Frontal cortex (tissue), 4 donors: ENCODE data around the gene ATP2C1. TPM values are rescaled to one million over a fixed set of nuclear protein-coding genes. Genes with fewer than 3 reads are reported as not detected.
"Not testable (repeated sequence)": the region's sequence is repeated elsewhere in the genome, so short reads cannot be mapped to it uniquely, and the experiment has no call there.

ENCODE experiments used
- DNase-seq, 2 donors: peaks; one replicate each; pipeline ENCODE4 v3.0.0; 2012; ENCODE audit warnings: low spot score in 2 of 2
- FAIRE-seq: peaks from 2 replicates; lab custom pipeline; 2012; peaks lifted over from hg19 to GRCh38; lab: Jason Lieb, UNC
- small RNA-seq: library from RNA; depleted of rRNA; stranded (forward); fragments of <200 nt; gene quantifications from one replicate; pipeline ENCODE3, GENCODE V24; 2014
- total RNA-seq: library from RNA; depleted of rRNA; stranded (reverse); fragments of >200 nt; gene quantifications from one replicate; pipeline ENCODE4 v1.2.3, GENCODE V29; 2014
- donor health status: control.
- donor health status: control.
- donor health status: control.

ATP2C1 gene
- total RNA-seq, 1 donor from 2014 or later, result 132 TPM

GRCh38 chr3:131026321-131027151, 132.7 kb downstream of the ATP2C1 start, which contains the start of the genes ASTE1 and NEK11:
TSS of gene ASTE1 (minus strand) at chr3:131026825. CDS start at chr3:131025306, 1,519 bp downstream.
TSS of gene NEK11 (plus strand) at chr3:131026877. CDS start at chr3:131029709, 2,832 bp downstream.
- peak; percentile 56 to 77 for DNase-seq
- no peak for FAIRE-seq

- FAIRE-seq (no peak), DNase-seq (no peak)
These were observed 135.0 kb downstream of the ATP2C1 start for GRCh38 chr3:131028844-131029243.

GRCh38 chr3:131031660-131032059, 137.8 kb downstream of the ATP2C1 start:
- DNase-seq (no peak), FAIRE-seq (no peak)

DNA sequence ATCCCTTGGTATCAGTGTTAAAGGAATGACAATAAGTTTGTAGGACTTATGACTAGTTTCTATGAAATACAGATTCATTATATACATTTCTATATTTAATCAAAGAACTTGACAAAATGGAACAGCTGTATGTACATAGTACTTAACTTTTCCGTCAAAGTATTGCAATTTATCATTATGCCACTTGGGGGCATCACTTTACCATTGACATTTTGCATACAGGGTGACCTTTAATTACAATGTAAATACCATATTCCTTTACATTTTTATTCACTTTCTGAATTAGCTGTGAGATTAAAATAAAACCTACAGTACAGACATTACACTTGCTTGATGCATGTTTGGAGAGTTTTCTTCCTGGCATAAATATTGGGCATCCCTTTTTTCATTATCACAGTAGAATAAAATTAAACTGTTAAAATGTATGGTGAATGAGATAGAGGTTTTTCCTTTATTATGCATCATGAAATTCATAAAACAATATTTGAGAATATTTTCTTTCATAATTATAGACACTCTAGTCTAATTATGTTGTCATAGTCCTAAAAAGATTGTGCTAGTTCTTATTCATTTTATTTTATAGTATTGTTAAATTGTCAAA, 139.7 kb downstream of the ATP2C1 start:
- DNase-seq (no peak), FAIRE-seq (peak; percentile 84)

DNA sequence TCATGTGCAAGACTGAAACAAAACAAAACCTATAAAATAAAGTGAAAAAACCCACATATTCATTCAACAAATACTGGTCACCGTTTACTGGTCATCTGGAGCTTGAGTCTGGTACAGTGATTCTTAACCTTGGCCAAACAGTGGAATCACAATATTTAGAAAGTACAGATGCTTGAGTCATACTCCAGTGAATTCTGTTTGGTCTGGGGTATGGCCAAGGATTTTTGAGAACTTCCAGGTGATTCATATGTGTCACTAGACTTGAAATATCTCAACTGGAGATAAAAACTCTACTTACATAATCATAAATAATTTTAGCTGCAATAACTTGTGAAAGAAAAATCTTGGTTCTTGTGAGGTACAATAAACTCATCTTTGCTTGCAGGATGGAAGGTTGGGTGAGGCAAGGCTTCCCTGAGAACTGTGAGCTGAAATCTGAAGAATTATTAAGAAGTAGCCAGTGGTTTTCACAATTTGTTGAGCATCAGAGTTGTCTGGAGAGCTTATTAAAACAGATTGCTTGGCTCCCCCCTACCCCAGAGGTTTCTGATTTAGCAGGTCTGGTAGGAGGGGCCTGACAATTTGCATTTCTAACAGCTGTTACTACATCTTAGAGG, 142.4 kb downstream of the ATP2C1 start:
- no peak for FAIRE-seq
- DNase-seq, result no peak

- DNase-seq (no peak), FAIRE-seq (no peak)
These were observed 143.1 kb downstream of the ATP2C1 start for GRCh38 chr3:131036986-131037385.

DNA sequence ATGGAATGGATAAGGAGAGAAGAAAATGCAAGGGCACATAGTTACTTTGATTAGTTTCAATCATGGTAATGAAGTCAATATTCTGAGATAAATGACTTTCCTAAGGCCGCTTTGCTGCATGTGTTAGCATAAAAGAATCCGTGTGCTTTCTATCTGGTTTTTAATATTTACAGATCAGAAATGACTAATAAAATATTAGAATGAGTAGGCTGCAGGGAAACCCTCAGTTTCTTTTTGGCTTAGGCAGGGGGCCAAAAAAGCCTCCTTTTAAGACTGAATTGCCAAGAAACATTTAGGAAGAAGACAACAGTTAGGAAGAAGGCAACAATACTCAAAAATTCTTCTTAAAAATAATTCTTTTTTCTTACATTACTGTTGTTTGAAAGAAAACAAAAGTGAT, 144.4 kb downstream of the ATP2C1 start:
- FAIRE-seq, result no peak
- DNase-seq, result no peak

- not testable (repeated sequence) for DNase-seq, FAIRE-seq
These were observed 148.5 kb downstream of the ATP2C1 start for GRCh38 chr3:131042271-131042985.

DNA sequence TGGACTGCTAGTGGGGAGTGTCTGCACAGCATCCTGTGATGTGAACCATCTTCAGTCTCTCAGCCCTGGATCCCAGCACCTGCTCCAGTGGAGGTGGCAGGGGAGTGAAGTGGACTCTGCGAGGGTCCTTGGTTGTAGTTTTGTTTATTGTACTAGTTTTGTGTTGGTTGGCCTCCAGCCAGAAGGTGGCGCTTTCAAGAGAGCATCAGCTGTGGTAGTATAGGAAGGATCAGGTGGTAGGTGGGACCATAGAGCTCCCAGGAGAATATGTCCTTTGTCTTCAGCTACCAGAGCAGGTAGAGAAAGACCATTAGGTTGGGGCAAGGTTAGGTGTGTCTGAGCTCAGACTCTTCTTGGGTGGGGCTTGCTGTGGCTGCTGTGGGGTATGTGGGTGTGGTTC, 153.7 kb downstream of the ATP2C1 start:
- DNase-seq, result no peak
- no peak for FAIRE-seq

DNA sequence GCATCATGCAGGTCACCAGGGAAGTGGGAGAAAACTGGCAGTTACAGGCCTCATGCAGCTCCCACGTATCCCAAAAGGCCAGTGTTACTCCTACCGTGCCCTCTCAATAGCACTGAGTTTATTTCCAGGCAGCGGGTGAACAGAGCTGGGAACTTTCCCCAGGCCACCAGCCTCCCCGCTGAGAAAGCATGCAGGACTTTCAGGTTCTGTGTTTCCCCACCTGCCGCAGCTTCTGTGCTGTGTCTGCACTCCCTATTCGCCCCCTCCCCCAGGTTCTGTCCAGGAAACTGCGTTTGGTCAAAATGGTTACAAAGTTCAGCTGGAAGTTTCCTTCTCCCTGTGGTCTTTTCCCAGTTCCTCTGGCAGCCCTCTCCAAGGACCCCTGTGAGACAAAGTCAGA, 154.1 kb downstream of the ATP2C1 start:
- DNase-seq (no peak), FAIRE-seq (no peak)

- FAIRE-seq (no peak), DNase-seq (no peak)
These were observed 156.1 kb downstream of the ATP2C1 start for GRCh38 chr3:131050001-131050400.

DNA sequence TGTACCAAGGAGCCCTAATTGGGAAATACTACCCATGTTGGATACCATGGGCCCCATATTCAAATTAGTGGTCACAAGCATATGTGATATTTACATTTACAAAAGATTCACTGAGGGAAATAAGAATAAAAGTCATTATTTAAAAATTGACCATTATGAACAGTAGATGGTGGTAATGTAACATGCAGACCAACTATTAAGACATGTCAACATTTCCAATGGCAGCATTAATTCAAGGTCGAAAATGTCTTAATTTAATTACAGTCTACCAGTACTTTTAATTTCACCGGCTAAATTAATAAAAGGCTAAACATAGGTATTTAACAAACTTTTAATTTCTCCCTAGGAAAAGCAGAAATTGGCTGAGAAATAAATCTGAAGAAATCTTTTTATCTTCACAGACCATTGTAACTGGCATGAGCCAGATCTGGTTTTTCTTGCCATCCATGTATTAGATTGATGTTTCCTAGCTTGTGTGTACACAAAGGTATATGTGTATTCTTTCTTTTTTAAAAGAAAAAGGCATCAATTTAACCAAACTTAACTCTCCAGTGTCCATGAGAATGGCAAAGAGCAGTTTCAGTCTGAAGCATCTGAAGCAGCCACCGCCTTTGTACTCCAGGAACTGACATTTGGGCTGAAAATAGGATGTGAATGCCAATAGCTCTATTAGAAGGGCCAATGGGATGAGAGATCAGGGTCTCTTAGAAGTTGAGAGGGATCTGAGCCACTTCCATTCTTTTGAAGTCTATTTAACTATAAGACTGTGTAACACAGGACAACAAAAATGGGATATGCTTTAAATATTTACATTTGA, 159.4 kb downstream of the ATP2C1 start:
- DNase-seq, result no peak
- FAIRE-seq, result peak; percentile 84

Small RNA genes within 50 kb of the gene (small RNA-seq; reads per million reads assigned to genes)
- gene RF00019, result not detected

Other genes with a start within 250 kb of the ATP2C1 start
- gene PIK3R4, start 147.3 kb upstream of the ATP2C1 start, total RNA-seq, result 51.0 TPM
- 15.1 TPM for gene ASTE1, start 132.7 kb downstream of the ATP2C1 start, total RNA-seq
- gene NEK11, start 132.8 kb downstream of the ATP2C1 start, total RNA-seq, result 28.1 TPM